ENCODE results near the gene KRT6C.
"Not testable (repeated sequence)": the region's sequence is repeated elsewhere in the genome, so short reads cannot be mapped to it uniquely, and the experiment has no call there.

The KRT6C gene

GRCh38 chr12:52499806-52500560 is 26.4 kb upstream of the KRT6C start:
- DNase-seq: no peak

- no peak for DNase-seq
Observed at GRCh38 chr12:52498946-52499345, 25.3 kb upstream of the KRT6C start.

GRCh38 chr12:52497975-52498374 is 24.4 kb upstream of the KRT6C start:
- no peak for DNase-seq

GRCh38 chr12:52496590-52497071 is 23.0 kb upstream of the KRT6C start:
- DNase-seq: no peak

GRCh38 chr12:52496054-52496453 is 22.4 kb upstream of the KRT6C start:
- DNase-seq: no peak

GRCh38 chr12:52495389-52495788 is 21.8 kb upstream of the KRT6C start:
- DNase-seq: no peak

- no peak for DNase-seq
Observed at GRCh38 chr12:52494518-52494917, 20.9 kb upstream of the KRT6C start.

GRCh38 chr12:52494100-52494499 is 20.5 kb upstream of the KRT6C start:
- DNase-seq: no peak

- DNase-seq: no peak
Observed at GRCh38 chr12:52493172-52493571, 19.6 kb upstream of the KRT6C start, which contains the start of gene KRT6A. Gene KRT6A, minus strand, starts transcription at chr12:52493257. Its CDS starts 69 bp downstream, at chr12:52493188.

GRCh38 chr12:52492405-52492804 is 18.8 kb upstream of the KRT6C start:
- DNase-seq: not testable (repeated sequence)

GRCh38 chr12:52491495-52491894 is 17.9 kb upstream of the KRT6C start:
- not testable (repeated sequence) for DNase-seq

- no peak for DNase-seq
Observed at GRCh38 chr12:52488736-52489135, 15.1 kb upstream of the KRT6C start.

GRCh38 chr12:52487744-52488443 is 14.3 kb upstream of the KRT6C start:
- DNase-seq: not testable (repeated sequence)

- no peak for DNase-seq
Observed at GRCh38 chr12:52487211-52487610, 13.6 kb upstream of the KRT6C start.

GRCh38 chr12:52486166-52487105 is 12.8 kb upstream of the KRT6C start:
- DNase-seq: no peak

GRCh38 chr12:52480073-52480472 is 6.5 kb upstream of the KRT6C start:
- no peak for DNase-seq

GRCh38 chr12:52477651-52478050 is 4.0 kb upstream of the KRT6C start:
- DNase-seq: no peak

- DNase-seq: no peak
Observed at GRCh38 chr12:52474212-52474611, 607 bp upstream of the KRT6C start.

- no peak for DNase-seq
Observed at GRCh38 chr12:52469853-52470252, 3.8 kb downstream of the KRT6C start.

GRCh38 chr12:52464897-52465296 is 8.7 kb downstream of the KRT6C start:
- DNase-seq: no peak

GRCh38 chr12:52461693-52462092 is 11.9 kb downstream of the KRT6C start:
- DNase-seq: no peak

GRCh38 chr12:52458861-52459260 is 14.7 kb downstream of the KRT6C start:
- no peak for DNase-seq

- no peak for DNase-seq
Observed at GRCh38 chr12:52455821-52456220, 17.8 kb downstream of the KRT6C start.
